HCT116 (cell line): ENCODE measurements around the gene FAM110C.

Experiments
- CTCF ChIP-seq, 3 experiments: fragments of 200-600 bp in 1 of 3; sonication (generic) in 1 of 3; IDR thresholded peaks in 2 of 3; conservative IDR thresholded peaks in 1 of 3; 2 replicates each; pipeline ENCODE4 v1.5.1; 2012 to 2017; ENCODE audit warnings: low read depth in 2 of 3, low read length in 2 of 3, antibody characterized with exemption in 1 of 3, borderline replicate concordance in 1 of 3, control low read depth in 1 of 3, mild to moderate bottlenecking in 1 of 3, mixed read lengths in 1 of 3, mixed run types in 1 of 3, moderate library complexity in 1 of 3; ENCODE audit not compliant: insufficient read depth in 1 of 3
- EZH2 ChIP-seq: fragments of 200-600 bp; sonication (generic); IDR thresholded peaks from 2 replicates; pipeline ENCODE4 v1.6.1; 2017; ENCODE audit warnings: antibody characterized with exemption, mixed run types
- EZH2phosphoT487 ChIP-seq: fragments of 200-600 bp; IDR thresholded peaks from 2 replicates; pipeline ENCODE4 v1.6.1; 2018; ENCODE audit warnings: antibody characterized with exemption, borderline replicate concordance
- POLR2A ChIP-seq: IDR thresholded peaks from 2 replicates; pipeline ENCODE4 v1.7.0; 2011; ENCODE audit warnings: borderline replicate concordance; ENCODE audit not compliant: insufficient read depth, insufficient read length; ENCODE audit errors: extremely low read depth
- REST ChIP-seq: IDR thresholded peaks from 2 replicates; pipeline ENCODE4 v1.6.1; 2012; ENCODE audit warnings: low read depth
- SP1 ChIP-seq: IDR thresholded peaks from 2 replicates; pipeline ENCODE4 v1.6.1; 2012; ENCODE audit warnings: low read depth

GRCh38 chr2:40465-40864 lies 5.8 kb downstream of the FAM110C start:
- TF ChIP-seq REST = no peak
- TF ChIP-seq EZH2phosphoT487 = no peak
- TF ChIP-seq POLR2A = no peak
- TF ChIP-seq CTCF (IDR thresholded peaks at IDR 0.05 in 2 of 3, conservative IDR thresholded peaks at IDR 0.05 in 1 of 3; ENCODE audit: borderline replicate concordance in 1 of 3, insufficient read depth in 1 of 3, low read depth in 2 of 3, low read length in 2 of 3) = no peak
- no peak for TF ChIP-seq SP1
- no peak for TF ChIP-seq EZH2
